Hematopoietic multipotent progenitor cell treated with erythropoietin and hydrocortisone succinate and interleukin-3 and kit ligand, for 17 days (in vitro differentiated cells): ENCODE measurements around the gene ATP6V1G2.
"Not testable (repeated sequence)": the region's sequence is repeated elsewhere in the genome, so short reads cannot be mapped to it uniquely, and the experiment has no call there.

Source experiments
- DNase-seq: peaks from one replicate; pipeline ENCODE4 v3.0.0-alpha.2; 2015; ENCODE audit warnings: low spot score

ATP6V1G2 gene

GRCh38 chr6:31546339-31546957 lies at the start of gene ATP6V1G2:
ATP6V1G2 (minus strand) TSS chr6:31546608; CDS start chr6:31546559, 49 bp downstream.
- DNase-seq, result peak; percentile 90

GRCh38 chr6:31592396-31592771 lies 46.0 kb upstream of the ATP6V1G2 start:
- DNase-seq, result no peak

DNA sequence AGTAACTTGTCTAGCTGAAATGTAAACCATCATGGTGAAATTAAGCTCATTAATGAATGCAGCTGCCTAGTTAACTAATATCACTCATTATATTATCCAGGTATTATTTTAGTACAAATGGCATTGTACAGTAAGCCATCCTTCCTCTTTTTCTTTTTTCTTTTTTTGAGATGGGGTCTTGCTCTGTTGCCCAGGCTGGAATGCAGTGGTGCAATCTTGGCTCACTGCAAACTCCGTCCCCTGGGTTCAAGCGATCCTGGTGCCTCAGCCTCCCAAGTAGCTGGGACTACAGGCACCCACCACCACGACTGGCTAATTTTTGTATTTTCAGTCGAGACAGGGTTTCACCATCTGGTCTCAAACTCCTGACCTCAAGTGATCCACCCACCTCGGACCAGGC lies 44.3 kb upstream of the ATP6V1G2 start:
- DNase-seq, result not testable (repeated sequence)

DNA sequence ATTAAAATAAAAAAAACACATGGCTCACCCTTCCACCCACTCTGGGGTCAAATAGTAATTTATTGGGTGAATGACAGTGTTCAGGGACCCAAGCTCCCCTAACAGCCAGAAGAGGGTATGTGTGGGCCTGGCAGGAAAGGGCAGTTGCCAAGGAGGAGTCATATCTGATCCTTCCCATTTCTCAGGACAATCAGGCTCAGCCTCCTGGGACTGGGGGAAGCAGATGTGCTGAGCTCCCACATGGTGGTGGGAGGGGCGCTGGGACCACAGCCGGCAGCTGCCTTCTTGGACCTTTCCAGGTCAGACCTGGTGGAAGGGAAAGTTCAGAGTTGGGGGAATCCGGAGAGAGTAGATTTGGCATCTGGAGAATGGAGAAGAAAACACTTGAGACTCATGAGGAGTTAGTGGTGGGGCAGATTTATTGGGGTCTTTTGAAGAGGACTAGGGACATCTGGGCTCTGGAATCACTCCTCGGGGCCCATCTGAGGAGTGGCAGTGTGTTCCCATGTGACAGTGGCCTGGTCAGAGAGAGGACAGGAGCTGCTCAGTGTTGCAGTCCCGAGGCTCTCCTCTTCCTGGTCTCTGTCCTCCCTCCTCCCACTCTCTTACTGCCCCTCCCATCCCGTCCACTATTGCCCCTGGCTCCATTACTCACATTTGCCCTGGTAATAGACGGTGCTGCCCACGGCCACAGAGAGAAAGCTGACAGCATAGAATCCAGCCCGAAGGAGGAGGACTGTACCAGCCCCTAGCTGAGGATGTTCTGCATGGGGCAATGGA lies 42.7 kb upstream of the ATP6V1G2 start:
- no peak for DNase-seq

GRCh38 chr6:31587791-31588777 lies 41.7 kb upstream of the ATP6V1G2 start:
- DNase-seq, result no peak

DNA sequence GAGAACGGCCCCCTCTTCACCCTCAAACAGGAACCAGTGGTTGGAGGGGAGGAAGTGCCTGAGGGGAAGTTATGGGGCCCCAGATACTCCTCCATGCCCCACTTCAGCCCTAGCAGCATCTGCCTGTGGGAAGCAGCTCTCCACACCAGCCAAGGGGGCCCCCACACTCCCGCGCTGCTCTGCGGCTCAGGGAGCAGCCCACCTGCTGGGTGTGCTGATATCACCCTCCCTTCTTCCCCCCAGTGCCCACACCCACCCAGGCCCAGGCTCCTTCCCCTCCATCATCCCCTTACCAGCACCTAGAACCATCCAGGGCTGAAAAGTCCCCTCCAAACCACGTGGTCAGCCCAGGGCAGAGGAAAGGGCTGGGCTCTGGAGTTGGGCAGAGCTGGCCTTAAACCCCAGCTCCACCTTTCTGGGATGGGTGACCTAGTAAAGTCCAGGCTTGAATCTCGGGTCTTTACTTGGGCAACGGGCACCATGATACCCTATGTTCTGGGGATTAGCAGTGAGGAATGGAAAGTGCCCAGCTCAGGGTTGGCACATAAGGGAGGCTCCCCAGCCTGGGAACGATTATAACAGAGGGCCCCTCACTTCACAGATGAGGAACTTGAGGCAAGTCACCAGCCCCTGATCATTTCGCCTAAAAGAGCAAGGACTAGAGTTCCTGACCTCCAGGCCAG lies 40.3 kb upstream of the ATP6V1G2 start:
- DNase-seq, result no peak

DNA sequence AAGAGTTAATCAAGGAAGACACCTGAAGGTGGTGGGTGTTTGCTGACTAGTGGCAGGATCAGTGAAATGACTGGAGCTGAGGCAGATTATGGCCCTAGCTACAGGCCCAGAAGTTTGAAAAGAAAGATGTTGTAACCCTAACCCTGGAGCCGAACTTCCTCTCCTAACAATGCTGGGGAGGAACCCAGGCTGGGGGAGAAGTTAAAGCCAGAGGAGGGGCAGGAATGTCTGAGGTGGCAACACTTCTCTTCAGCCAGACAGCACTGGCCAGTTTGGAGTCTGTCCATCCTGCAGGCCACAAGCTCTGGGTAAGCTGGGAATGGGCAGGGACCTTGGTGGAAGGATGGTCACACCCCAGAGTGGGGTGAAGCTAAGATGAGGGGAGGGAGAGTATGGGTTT lies 39.6 kb upstream of the ATP6V1G2 start, which contains the start of gene LST1:
Gene LST1 (plus strand): TSS at position 270 of the 400 bp plus-strand sequence. CDS start 1,023 bp downstream, outside the sequence.
- DNase-seq, result no peak

GRCh38 chr6:31585491-31585890 lies 39.1 kb upstream of the ATP6V1G2 start:
- DNase-seq, result peak; percentile 19

DNA sequence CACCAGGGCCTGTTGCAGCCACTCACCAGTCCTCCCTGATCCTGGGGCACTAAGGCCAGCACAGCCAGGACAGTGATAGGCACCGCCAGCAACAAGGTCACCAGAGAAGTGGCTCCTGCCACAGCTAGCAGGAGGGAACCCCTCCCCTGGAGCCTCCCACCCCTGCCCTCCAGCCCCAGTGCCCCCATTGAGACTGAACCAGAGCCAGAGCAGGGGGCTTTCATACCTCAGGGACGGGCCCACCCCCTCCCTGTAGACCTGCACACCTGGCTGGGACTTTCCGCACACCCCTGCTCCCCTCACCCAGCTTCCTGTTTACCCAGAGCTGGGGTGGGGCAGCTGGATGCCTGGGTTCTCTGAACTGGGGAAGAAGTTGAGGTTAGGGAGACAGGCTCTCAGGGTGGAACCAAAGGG lies 35.8 kb upstream of the ATP6V1G2 start, which contains the start of gene LTB:
Gene LTB (minus strand): TSS at position 195 of the 414 bp plus-strand sequence. CDS start 7 bp downstream, at position 188.
- no peak for DNase-seq

- DNase-seq, result no peak
Measured at GRCh38 chr6:31581434-31582229, 35.2 kb upstream of the ATP6V1G2 start.

GRCh38 chr6:31580807-31581433 lies 34.5 kb upstream of the ATP6V1G2 start:
- peak; percentile 77 for DNase-seq

GRCh38 chr6:31580438-31580740 lies 34.0 kb upstream of the ATP6V1G2 start:
- DNase-seq, result no peak

GRCh38 chr6:31579546-31580437 lies 33.4 kb upstream of the ATP6V1G2 start:
- DNase-seq, result no peak

GRCh38 chr6:31579119-31579505 lies 32.7 kb upstream of the ATP6V1G2 start:
- no peak for DNase-seq

DNA sequence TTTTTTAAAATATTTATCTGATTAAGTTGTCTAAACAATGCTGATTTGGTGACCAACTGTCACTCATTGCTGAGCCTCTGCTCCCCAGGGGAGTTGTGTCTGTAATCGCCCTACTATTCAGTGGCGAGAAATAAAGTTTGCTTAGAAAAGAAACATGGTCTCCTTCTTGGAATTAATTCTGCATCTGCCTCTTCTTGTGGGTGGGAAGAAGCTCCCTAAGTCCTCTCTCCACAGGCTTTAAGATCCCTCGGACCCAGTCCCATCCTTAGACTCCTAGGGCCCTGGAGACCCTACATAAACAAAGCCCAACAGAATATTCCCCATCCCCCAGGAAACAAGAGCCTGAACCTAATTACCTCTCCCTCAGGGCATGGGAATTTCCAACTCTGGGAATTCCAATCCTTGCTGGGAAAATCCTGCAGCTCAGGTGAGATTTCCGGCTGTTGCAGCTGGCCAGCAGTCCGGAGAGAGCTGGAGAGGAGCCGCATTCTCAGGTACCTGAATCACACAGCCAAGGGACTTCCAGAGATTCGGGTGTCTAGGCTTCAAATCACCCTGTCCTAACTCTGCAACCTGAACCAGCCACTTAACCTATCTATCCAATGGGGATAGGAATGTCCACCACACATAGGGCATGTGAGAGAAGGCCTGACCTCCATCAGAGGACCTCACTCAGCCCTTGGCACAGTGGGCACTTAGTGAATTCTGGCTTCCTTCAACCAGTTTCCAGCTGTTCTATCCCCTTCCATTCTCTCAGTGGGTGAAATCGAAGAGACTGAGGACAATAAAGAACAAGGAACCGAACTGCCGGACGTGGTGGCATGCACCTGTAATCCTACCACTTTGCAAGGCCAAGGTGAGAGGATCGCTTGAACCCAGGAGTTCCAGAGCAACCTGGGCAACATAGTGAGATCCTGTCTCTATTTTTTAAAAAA lies 32.0 kb upstream of the ATP6V1G2 start:
- DNase-seq, result no peak

DNA sequence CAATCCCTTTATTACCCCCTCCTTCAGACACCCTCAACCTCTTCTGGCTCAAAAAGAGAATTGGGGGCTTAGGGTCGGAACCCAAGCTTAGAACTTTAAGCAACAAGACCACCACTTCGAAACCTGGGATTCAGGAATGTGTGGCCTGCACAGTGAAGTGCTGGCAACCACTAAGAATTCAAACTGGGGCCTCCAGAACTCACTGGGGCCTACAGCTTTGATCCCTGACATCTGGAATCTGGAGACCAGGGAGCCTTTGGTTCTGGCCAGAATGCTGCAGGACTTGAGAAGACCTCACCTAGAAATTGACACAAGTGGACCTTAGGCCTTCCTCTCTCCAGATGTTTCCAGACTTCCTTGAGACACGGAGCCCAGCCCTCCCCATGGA lies 31.2 kb upstream of the ATP6V1G2 start:
- DNase-seq, result no peak

GRCh38 chr6:31576897-31577578 lies 30.6 kb upstream of the ATP6V1G2 start:
- DNase-seq, result no peak
